Caki2 (cell line): ENCODE results near the gene ATP5F1C. TPM values are rescaled to one million over a fixed set of nuclear protein-coding genes. Genes with fewer than 3 reads are reported as not detected.

ENCODE experiments used
- DNase-seq: peaks from one replicate; pipeline ENCODE4 v3.0.0-alpha.2; 2015; ENCODE audit warnings: low read depth
- in situ Hi-C: cut with HindIII; loops from 2 replicates; pipeline ENCODE4 v1.10.0; 2016; ENCODE audit warnings: low sequenced_read_pairs, low pct_unique_long_range_greater_than_20kb, mixed read lengths
- total RNA-seq: library from RNA; depleted of rRNA; stranded (reverse); fragments of >200 nt; shearing (Covaris generic); gene quantifications from 2 replicates; pipeline ENCODE4 v1.2.3, GENCODE V29; 2014; ENCODE audit warnings: low replicate concordance; rRNA removed

Gene ATP5F1C
- total RNA-seq, 1 experiment from 2014 or later, result 573 TPM

DNA sequence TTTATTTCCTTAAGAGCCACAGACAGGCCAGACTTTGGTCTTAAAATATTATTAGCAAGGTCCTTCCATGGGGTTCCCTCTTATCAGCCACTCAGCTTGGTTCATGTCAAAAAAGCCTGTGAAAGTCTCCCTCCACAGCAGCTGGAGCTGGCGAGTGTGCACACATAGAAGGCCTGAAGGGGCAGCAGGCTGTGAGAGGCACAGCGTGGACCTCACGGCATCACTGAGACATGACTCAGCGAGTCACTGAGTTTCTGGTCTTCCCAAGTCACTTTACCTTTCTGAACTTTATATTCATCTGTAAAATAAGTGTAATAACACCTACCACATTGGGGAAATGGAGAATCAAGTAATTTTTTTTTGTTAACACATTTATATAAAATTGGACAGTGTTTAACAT lies 39.0 kb downstream of the ATP5F1C start:
- peak; percentile 60 for DNase-seq
- in situ Hi-C loops, result no loop called here

DNA sequence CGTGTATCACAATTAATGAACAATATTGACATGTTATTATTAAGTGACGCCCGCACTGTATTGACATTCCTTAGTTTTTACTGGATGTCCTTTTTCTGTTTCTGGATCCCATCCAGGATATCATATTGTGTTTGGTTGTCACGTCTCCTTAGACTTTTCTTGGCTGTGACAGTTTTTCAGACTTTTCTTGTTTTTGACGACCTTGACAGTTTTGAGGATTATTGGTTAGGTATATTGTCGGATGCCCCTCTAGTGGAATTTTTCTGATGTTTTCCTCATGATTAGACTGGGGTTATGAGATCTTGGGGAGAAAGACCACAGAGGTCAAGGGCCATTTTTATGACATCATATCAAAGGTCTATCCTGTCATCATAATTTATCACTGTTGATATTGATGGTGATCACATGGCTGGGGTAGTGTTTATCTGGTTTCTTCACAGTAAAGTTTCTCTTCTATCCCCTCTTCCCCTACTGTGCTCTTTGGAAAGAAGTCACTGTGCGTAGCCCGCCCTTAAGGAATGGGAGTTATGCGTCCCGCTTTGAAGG lies 41.4 kb downstream of the ATP5F1C start:
- in situ Hi-C loops, result no loop called here
- DNase-seq, result no peak

DNA sequence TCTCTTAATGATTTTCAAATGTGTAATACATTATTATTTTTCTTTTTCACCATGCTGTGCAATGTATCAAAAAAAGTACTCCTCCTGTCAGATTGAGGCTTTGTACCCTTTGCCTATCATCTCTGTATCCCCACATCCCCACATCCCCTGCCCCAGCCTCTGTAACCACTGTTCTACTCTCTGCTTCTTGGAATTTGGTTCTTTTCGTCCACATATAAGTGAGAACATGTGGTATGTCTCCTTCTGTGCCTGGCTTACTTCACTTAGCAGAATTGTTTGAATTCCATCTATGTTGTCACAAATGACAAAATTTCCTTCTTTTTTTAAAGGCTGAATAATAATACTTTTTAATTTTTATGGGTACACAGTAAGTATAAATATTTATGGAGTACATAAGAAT lies 44.1 kb downstream of the ATP5F1C start:
- DNase-seq, result no peak
- in situ Hi-C loops, result no loop called here

DNA sequence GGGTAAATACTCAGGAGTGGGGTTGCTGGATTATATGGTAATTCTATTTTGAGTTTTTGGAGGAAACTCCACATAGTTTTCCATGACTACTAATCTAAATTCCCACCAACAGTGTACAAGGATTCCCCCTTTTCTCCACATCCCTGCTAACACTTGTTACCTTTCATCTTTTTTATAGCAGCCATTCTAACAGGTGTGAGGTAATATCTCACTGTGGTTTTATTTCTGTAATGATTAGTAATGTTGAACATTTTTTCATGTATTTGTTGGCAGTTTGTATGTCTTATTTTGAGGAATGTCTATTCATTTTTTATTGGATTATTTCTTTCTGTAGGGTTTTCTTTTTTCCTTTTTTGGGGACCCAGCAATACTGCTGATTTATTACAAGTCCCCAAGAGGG lies 45.2 kb downstream of the ATP5F1C start:
- in situ Hi-C loops, result no loop called here
- DNase-seq, result no peak

DNA sequence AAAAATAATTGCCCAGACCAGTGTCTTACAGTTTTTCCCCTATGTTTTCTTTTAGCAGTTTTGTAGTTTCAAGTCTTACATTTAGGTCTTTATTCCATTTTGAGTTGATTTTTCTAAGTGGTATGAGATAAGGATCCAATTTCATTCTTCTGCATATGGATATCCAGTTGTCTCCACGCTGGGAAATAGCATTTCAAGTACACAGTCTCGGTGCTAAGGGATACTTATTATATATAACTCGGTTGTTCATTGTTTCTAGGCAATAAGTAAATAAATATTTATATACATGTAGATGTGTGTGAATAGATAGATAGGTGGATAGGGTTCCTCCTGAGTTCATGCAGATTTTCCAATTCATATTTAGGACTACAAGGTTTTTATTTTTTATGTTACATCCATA lies 46.3 kb downstream of the ATP5F1C start:
- in situ Hi-C loops, result no loop called here
- DNase-seq, result no peak

DNA sequence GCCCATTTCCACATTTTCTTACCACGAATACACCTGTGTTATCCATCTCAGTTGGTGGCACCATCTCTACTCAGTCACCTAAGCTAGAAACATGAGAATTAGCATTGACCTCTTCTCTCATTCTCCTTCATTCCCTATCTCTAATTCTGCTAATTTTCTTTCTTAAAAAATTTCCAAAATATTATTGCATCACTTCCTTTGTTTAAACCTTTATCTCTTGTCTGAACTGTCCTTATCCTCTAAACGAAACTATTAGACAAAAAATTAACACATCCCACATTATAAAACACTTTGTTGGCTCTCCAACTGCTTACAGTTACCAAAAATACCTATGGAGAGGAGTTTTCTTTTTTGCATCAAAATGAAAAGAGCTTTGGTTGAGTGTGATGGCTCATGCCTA lies 48.6 kb downstream of the ATP5F1C start:
- in situ Hi-C loops, result no loop called here
- no peak for DNase-seq

DNA sequence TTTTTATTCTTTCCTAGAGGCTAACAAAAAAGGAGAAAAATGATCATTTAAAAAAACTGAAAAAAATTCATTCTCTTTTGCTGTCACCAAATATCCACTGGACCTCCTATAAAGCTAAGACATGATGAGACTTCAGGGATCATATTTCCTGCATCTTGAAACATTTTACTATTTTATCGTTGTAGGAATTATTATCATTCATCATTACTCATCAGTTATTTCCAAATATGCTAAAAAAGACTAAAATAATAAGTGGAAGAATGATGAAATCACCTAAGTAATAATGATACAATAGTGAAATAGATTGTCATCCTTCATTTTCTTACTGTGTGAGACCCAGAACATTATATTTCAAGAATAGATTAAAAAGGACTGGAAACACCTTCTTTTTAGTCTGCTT lies 58.6 kb downstream of the ATP5F1C start:
- DNase-seq, result no peak
- in situ Hi-C loops, result no loop called here

DNA sequence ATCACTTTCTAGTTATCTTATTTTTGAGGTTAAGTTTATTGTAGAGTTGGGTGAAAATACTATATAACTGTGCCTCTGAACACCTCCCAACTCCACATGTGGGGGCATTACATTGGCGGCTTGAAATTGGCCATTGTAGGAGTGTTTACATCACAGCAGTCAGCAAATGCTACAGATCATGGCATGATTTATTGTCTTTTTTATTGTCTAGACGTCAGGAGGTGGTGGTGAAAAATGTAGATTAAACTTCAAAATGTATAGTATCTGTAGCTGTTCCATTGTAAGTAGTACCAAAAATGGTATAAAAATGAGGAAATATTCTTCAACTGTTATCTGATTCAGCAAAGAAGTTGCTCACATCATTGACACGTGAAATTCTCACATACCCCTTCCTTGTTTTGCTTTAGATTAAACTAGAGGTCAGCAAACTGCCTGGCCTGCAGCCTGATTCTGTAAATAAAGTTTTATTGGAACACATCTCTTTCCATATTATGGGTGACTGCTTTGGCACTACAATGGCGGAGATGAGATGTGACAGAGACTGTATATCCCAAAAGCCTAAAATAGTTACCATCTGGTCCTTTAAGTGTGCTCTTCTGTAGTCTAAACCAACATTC lies 65.4 kb downstream of the ATP5F1C start:
- in situ Hi-C loops, result no loop called here
- DNase-seq, result peak; percentile 14

DNA sequence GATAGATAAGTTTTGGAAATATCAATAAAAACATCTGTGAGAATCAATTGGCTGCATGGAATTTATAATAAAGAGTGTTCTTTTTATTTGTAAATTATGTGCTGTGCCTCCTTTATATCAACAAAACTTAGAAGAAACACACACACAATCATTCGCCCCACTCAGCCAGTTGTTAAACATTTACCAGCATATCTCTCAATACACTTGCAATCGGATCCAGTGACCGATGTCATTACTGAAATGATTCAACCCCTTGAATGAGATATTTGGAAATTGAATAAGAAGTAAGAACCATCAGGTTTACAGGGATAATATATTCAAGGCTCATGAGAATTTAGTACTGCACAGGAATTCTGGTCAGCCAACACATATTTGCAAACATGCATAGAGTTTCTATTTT lies 65.9 kb downstream of the ATP5F1C start:
- in situ Hi-C loops, result no loop called here
- peak; percentile 35 for DNase-seq

DNA sequence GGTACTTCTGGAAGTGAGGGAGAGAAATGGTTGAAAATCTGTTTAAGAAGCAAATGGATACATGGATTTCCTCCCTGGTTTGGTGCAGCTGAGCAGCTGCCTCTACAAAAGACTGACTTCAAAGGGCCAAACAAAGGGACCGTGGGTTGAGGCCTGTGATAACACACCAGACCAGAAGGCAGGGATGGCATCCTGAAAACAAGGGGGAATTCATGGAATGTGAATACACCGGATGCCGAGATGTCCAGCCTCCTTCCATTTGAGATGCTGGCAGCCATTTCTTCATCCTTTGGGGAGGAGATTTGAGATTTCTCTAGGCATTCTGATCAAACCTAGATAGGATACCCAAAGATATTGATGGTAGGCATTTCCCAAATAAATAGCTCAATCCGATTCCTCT lies 67.2 kb downstream of the ATP5F1C start:
- no peak for DNase-seq
- in situ Hi-C loops, result no loop called here

DNA sequence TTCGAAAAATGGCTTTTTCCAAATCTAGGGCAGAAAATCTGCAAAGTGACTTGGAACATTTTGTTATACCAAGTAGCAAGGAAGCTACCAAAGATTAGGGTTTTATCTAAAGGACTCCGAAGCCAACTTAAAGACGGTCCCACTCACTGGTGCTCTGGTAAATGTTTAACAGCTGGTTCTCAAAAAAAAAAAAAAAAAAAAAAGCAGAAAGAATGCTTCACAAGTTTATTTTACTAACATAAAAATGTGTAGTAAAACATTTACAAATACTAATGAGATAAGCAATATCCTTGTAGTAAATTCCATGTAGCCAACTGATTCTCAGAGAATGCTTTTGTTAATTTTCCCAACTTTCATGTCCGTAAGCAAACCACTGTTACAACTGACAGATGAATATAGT lies 68.7 kb downstream of the ATP5F1C start:
- DNase-seq, result peak; percentile 60
- in situ Hi-C loops, result no loop called here

DNA sequence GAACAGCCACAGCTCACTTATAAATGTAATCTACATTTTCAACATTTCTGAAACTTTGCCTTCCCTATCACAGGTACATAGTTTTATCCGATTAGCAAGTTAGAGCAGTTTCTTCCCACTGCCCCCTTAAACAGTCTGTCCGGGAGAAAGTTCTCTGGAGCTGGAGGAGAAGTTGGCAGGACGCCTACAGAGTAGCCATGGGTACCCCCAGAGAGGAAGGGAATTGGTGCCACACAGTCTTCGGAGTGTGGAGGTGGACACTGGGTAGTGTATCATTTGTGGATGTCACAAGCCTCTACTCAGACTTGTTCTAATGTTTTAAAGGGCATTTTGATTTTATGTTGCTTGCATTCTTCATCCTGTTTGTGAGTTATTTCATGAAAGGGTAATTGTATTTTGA lies 69.3 kb downstream of the ATP5F1C start:
- in situ Hi-C loops, result no loop called here
- no peak for DNase-seq

Other genes starting within 250 kb of the ATP5F1C start
- gene ITIH5, start 121.2 kb upstream of the ATP5F1C start, total RNA-seq, result not detected in 2 replicates
- not detected in 2 replicates for gene ITIH2, start 84.9 kb upstream of the ATP5F1C start, total RNA-seq
- gene KIN, start 184 bp upstream of the ATP5F1C start, total RNA-seq, result 28.2 and 34.5 TPM in 2 replicates
- gene TAF3, start 30.3 kb downstream of the ATP5F1C start, total RNA-seq, result 1.0 and 1.3 TPM in 2 replicates